PC-9 (cell line): ENCODE data around the gene CES2.

Experiments
- CTCF ChIP-seq: fragments of 200-600 bp; sonication (generic); conservative IDR thresholded peaks from 2 replicates; pipeline ENCODE4 v1.6.1; 2017; ENCODE audit warnings: mixed run types, antibody characterized with exemption, mild to moderate bottlenecking, moderate library complexity
- EZH2 ChIP-seq: fragments of 200-600 bp; sonication (generic); IDR thresholded peaks from 2 replicates; pipeline ENCODE4 v1.8.0; 2017; ENCODE audit warnings: antibody characterized with exemption, low read depth

- TF ChIP-seq CTCF (no peak), EZH2 (no peak)
These were observed 18.3 kb downstream of the CES2 start for GRCh38 chr16:66953462-66954096.
